ENCODE measurements around the gene ABCG1. TPM values are rescaled to one million over a fixed set of nuclear protein-coding genes. Genes with fewer than 3 reads are reported as not detected.

ABCG1 gene
- total and polyA plus RNA-seq, 2 experiments from 2014 or later, result 1.3 to 4.4 TPM

DNA sequence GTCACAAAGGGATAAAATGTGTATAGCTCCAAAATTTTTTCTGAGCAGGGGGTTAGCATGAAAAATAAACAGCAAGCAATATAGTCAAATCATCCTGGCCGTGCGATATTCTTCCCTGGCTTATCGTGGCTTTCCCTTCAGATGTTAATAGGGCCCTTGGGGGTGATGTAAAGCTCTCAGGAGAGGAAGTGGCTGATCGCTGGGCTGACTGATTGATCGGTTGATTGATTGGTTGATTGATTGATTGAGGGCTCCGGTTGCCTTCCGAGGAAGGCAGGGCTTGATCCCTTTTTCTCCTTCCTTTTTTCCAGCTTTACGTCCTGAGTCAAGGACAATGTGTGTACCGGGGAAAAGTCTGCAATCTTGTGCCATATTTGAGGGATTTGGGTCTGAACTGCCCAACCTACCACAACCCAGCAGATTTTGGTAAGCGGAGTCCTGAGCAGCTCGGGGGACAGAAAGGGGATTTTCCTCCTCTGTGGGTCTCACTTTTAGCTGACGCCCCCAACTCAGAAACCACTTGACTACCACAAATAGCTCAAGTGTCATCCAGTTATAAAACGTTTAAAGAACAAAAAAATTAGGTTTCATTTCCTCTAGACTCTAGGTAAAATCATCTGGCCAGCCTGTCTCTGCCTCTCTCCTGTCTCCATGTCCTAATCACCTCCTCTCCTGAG lies 66.8 kb downstream of the ABCG1 start (continued):
- TF ChIP-seq ZNF462 (CRISPR knock-in tag; IDR thresholded peaks at IDR 0.05) (no peak), CREB1 (CRISPR knock-in tag; IDR thresholded peaks at IDR 0.05; ENCODE audit: low read depth) (no peak), JUNB (IDR thresholded peaks at IDR 0.05; ENCODE audit: unreplicated experiment) (no peak), CTCF (conservative IDR thresholded peaks at IDR 0.05; ENCODE audit: low read depth in 2 of 2) (no peak), STAT1 (IDR thresholded peaks at IDR 0.05; ENCODE audit: unreplicated experiment) (no peak), POLR2AphosphoS5 (IDR thresholded peaks at IDR 0.05; ENCODE audit: low read depth) (no peak), NANOG (IDR thresholded peaks at IDR 0.05; ENCODE audit: borderline replicate concordance) (no peak)

DNA sequence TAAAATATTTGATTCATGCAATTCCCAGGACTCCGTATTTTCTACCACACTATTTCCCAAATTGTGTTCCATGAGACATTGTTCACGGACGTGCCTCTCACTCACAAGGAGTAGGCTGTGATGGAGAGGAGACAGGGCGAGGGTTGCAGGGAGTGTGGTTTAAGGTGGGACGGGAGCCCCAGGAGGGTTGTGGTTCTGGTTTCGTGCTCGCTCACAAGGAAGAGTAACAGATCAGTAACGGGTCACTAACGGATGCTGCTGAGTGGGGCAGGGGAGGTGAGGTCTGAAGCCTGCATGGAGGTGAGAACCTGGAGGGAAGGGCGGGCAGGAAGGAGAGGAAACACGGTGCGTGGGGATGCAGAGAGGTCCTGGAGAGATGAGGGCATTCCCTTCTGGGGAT lies 67.5 kb downstream of the ABCG1 start:
- H3K4me1 ChIP-seq (ENCODE audit: insufficient read depth), result no peaks in the 10 kb centered on the region
- no peak for DNase-seq (ENCODE audit: low spot score)
- no peak for ATAC-seq
- Mint-ChIP-seq H3K27ac (0 out of 2 replicates have a peak overlapping the region, but pooled peaks have one; percentile 36), H3K4me3 (no peak overlapping the region; the same call in 2 of the 3 replicates), H3K36me3 (ENCODE audit: low read depth) (peaks cover 28% of the 10 kb centered on the region), H3K9me3 (peaks cover 9% of the 10 kb centered on the region; the same call in 2 of the 3 replicates), H3K4me1 (peaks cover 2% of the 10 kb centered on the region; the same call in 2 of the 3 replicates), H3K27me3 (ENCODE audit: insufficient read depth, low read depth, poor library complexity) (peaks cover 10% of the 10 kb centered on the region)
- no peaks in the 10 kb centered on the region for H4K20me1 ChIP-seq (replicated peaks; ENCODE audit: insufficient read depth)
- H3F3A ChIP-seq (replicated peaks; ENCODE audit: low read depth), result no peaks in the 10 kb centered on the region
- no peaks in the 10 kb centered on the region for H3K79me2 ChIP-seq (replicated peaks; ENCODE audit: insufficient read depth)
- H3K27me3 ChIP-seq (ENCODE audit: insufficient read depth), result no peaks in the 10 kb centered on the region
- H3K4me2 ChIP-seq, result no peak overlapping the region
- no peaks in the 10 kb centered on the region for H3K36me3 ChIP-seq (ENCODE audit: insufficient read depth)
- no peak overlapping the region for H3K27ac ChIP-seq (ENCODE audit: low read depth)
- no peak overlapping the region for H2AFZ ChIP-seq
- H3K4me3 ChIP-seq, result no peak overlapping the region
- H3K9me2 ChIP-seq (ENCODE audit: insufficient read depth), result no peaks in the 10 kb centered on the region
- TF ChIP-seq, protein P1, sequence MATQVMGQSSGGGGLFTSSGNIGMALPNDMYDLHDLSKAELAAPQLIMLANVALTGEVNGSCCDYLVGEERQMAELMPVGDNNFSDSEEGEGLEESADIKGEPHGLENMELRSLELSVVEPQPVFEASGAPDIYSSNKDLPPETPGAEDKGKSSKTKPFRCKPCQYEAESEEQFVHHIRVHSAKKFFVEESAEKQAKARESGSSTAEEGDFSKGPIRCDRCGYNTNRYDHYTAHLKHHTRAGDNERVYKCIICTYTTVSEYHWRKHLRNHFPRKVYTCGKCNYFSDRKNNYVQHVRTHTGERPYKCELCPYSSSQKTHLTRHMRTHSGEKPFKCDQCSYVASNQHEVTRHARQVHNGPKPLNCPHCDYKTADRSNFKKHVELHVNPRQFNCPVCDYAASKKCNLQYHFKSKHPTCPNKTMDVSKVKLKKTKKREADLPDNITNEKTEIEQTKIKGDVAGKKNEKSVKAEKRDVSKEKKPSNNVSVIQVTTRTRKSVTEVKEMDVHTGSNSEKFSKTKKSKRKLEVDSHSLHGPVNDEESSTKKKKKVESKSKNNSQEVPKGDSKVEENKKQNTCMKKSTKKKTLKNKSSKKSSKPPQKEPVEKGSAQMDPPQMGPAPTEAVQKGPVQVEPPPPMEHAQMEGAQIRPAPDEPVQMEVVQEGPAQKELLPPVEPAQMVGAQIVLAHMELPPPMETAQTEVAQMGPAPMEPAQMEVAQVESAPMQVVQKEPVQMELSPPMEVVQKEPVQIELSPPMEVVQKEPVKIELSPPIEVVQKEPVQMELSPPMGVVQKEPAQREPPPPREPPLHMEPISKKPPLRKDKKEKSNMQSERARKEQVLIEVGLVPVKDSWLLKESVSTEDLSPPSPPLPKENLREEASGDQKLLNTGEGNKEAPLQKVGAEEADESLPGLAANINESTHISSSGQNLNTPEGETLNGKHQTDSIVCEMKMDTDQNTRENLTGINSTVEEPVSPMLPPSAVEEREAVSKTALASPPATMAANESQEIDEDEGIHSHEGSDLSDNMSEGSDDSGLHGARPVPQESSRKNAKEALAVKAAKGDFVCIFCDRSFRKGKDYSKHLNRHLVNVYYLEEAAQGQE (IDR thresholded peaks at IDR 0.05; ENCODE audit: unreplicated experiment), result no peak
- TF ChIP-seq CREB1 (CRISPR knock-in tag; IDR thresholded peaks at IDR 0.05; ENCODE audit: low read depth), result no peak
- TF ChIP-seq JUNB (IDR thresholded peaks at IDR 0.05; ENCODE audit: unreplicated experiment), result no peak

All from GM23338 (cell line).